HG02943 (cell line): ENCODE data around the gene TRIM37.
"Not testable (repeated sequence)": the region's sequence is repeated elsewhere in the genome, so short reads cannot be mapped to it uniquely, and the experiment has no call there.

Experiments used
- ATAC-seq: cut with Tn5 transposase; IDR thresholded peaks from one replicate; pipeline ENCODE4 v1.9.1; 2021; ENCODE audit warnings: mild to moderate bottlenecking, low read depth, moderate library complexity; ENCODE audit not compliant: unreplicated experiment

Gene TRIM37

GRCh38 chr17:58997756-58998553 is 108.7 kb downstream of the TRIM37 start:
- ATAC-seq: no peak

GRCh38 chr17:58996968-58997367 is 109.7 kb downstream of the TRIM37 start:
- ATAC-seq: no peak

DNA sequence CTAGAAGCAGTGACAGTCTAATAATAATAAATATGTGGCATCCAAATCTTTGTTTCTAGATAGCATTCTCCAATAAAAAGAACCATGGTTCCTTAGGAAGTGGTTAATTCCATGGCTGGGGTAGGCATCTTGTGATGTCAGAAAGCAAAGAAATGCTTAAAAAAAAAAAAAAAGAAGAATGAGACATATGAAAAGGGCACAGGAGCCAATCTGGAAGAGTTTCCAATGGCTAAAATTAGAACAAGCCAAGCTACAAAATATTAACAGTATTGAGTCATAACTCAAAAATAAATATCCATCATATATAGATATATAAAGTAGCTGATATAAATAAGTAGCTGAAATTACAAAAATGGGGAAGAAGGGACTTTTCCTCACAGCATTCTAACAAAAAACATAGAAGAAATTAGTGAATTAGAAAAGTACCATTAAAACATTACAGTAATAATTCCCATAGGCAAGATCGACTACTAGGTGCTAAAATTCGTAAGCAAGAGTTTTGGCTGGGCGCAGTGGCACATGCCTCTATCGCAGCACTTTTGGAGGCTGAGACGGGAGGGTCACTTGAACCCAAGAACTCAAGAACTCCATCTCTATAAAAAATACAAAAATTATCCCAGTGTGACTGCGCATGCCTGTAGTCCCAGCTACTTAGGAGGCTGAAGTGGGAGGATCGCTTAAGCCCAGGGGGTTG is 111.3 kb downstream of the TRIM37 start:
- no peak for ATAC-seq

- ATAC-seq: no peak
These were observed 113.4 kb downstream of the TRIM37 start for GRCh38 chr17:58993311-58993710.

- no peak for ATAC-seq
These were observed 114.9 kb downstream of the TRIM37 start for GRCh38 chr17:58991718-58992331.

DNA sequence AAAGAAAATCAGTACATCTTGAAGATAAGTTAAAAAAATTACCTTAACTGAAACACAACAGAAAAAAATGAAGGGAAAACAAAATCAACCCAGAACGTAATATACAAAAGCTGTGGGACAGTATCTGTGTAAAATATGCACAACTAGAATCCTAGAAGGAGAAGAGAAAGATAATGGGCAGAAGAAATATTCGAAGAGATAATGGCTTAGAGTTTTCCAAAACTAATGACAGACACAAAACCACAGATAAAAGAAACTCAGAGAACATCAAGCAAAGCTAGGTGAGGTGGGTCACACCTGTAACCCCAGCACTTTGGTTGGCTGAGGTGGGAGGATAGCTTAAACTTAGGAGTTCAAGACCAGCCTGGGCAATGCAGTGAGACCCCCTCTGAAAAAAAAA is 117.1 kb downstream of the TRIM37 start:
- ATAC-seq: no peak

GRCh38 chr17:58985971-58986370 is 120.7 kb downstream of the TRIM37 start:
- no peak for ATAC-seq

DNA sequence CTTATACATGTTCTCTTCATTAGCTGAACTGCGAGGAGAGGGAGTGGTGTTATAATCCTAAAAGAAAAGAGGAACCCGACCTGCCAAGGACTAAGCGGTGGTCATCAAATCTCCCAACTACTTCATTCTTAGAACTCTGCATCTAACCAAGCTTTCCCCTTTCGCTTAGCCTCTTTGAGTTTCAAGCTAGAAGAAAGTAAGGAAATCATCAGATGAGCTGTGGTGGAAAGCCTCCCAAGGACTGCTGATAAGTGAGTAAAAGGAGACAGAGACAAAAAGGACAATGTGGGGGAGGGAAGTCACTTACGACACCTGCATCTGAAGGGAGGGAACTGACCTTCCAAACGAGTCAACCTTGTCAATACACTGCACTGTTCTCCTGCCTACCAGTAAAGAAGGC is 121.3 kb downstream of the TRIM37 start:
- no peak for ATAC-seq

DNA sequence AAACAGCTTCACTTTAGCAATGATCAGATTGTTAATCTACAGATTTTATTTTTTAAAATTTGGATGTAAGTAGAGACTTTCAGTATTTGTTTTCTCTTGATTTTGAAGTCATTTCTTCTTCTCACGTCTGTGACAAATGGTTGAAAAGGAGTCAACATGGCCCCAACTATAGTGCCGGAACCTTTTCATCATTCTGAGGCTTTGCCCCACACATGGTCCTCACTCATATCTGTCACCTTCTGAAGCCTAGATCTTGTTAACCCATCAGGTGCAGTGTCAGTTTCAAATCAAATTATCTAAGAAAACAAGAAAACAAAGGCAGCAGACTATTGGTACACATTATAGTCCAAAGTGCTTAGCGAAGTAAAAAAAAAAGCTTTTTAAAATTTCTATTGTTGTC is 124.1 kb downstream of the TRIM37 start:
- no peak for ATAC-seq

GRCh38 chr17:58980706-58981481 is 125.8 kb downstream of the TRIM37 start:
- no peak for ATAC-seq

GRCh38 chr17:58976541-58976940 is 130.1 kb downstream of the TRIM37 start:
- no peak for ATAC-seq

DNA sequence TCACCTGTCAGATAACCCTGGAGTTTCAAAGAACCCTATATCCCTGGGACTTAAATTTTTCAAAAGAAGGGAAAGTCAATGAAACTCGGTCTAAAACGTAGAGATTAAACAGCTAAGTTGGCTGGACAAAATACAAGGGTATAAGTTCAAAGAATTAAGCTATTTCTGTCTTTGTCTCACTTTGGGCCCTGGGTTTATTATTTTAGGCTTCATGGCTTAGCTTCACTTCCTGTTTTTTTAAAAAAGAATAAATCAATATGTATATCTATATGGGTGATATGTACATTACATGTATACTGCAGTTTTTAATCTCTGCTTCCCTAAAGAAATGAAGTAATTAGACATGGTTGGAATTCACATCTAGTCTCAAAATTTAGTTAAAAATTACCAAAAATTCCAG is 132.3 kb downstream of the TRIM37 start:
- ATAC-seq: no peak

DNA sequence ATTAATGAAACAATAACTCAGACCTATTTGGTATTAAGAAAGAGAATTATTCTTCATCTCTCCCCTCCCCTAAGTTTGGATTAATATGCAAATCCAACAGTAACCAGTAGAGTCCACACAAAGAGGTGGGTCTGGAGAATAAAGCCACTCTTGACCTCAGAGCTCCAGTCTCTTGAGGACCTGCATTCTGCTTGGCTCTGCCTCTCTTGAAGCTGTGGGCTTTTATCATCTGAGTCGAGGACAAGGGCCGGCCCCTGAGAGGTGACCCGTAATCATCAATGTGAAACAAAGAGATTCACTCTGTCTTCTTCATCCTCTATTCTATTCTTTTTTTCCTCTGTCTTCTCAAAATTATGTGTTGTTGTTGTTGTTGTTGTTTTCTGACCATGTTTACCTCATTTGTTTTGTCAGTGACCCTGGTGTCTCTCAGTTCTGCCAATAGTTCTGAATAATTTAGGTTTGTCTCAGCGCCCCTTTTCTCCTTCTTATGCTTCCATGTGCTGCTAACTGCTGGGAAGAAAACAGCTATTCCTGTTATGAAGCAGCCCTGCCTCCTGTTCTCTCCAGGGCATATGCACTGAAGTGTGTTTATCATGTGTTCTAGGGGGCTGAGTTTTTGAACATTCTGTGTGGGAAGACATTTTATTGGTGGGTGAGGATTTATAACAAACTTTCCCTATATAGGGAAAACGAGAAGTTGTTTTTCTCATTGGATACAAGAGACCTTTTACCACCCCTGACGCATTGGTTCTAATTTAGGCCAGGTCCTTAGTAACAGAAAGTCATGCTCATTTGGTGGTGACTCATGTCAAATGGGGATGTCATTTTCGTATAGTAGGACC is 135.8 kb downstream of the TRIM37 start:
- ATAC-seq: no peak

DNA sequence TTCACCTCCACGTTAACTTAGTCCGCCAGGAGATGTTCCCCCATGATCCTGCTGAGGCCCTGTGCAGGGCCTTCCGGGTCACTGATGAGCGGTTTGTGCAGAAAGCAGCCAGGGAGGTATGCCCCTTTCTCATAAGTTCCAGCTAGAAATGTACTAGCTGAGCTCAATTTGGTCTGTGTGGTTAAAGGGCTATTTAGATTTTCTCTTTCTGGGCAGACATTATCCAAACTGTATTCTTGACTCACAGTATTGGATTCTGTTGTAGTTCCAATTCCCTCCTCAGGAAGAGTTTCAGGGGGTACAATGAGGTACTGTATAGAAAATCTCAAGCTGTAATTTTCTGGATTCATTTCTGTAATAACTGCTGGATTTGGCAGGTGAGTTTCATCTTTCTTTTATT is 137.1 kb downstream of the TRIM37 start:
- no peak for ATAC-seq

DNA sequence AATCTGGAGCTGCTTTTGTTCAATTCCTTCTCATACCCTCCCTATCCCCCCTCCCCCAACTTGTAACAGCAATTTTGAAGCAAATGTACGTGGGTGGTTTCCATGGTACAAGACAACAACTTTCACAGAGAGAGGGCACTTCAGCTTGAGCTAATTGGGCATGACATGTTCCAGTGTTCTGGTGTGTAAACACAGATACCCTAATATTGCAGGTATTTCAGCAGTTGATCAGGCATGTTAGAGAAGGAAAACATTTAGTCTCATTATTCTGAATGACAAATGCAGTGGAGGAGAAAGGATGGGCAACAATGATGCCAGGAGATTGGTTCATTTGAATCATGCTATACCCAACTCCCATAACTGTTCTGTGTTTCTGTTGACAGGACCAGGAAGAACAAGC is 137.5 kb downstream of the TRIM37 start:
- ATAC-seq: no peak

GRCh38 chr17:58968426-58969061 is 138.1 kb downstream of the TRIM37 start:
- ATAC-seq: no peak

GRCh38 chr17:58966208-58966607 is 140.5 kb downstream of the TRIM37 start:
- no peak for ATAC-seq

GRCh38 chr17:58965221-58965620 is 141.5 kb downstream of the TRIM37 start:
- no peak for ATAC-seq

GRCh38 chr17:58960068-58960467 is 146.6 kb downstream of the TRIM37 start:
- no peak for ATAC-seq

DNA sequence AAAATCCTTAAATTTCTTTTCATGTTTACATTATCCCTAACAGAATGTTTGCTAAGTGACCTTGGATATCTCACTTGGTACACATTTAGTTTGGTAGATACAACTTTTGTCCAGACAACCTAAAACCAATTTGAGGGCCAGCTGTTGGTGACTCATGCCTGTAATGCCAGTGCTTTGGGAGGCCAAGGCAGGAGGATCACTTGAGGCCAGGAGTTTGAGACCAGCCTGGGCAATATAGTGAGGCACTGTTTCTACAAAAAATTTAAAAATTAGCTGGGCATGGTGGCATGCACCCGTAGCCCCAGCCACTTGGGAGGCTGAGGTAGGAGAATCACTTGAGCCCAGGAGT is 149.0 kb downstream of the TRIM37 start:
- ATAC-seq: not testable (repeated sequence)
